Muscle of leg (tissue), 11 donors: Measurements from ENCODE around the gene POLE3. TPM values are rescaled to one million over a fixed set of nuclear protein-coding genes. Genes with fewer than 3 reads are reported as not detected.

ENCODE experiments used
- DNase-seq: peaks from one replicate; pipeline ENCODE4 v3.0.0; 2013
- H3K27ac ChIP-seq: one replicate; pipeline ENCODE4 v1.5.1; 2013; ENCODE audit warnings: mild to moderate bottlenecking, low read length, control low read depth
- H3K27me3 ChIP-seq: one replicate; pipeline ENCODE4 v1.6.1; 2013; ENCODE audit warnings: low read length; ENCODE audit not compliant: control insufficient read depth, insufficient read depth
- H3K36me3 ChIP-seq: one replicate; pipeline ENCODE4 v1.6.1; 2013; ENCODE audit warnings: low read length; ENCODE audit not compliant: control insufficient read depth, insufficient read depth
- H3K4me1 ChIP-seq: one replicate; pipeline ENCODE4 v1.6.1; 2013; ENCODE audit warnings: low read length; ENCODE audit not compliant: control insufficient read depth, insufficient read depth
- H3K4me3 ChIP-seq: one replicate; pipeline ENCODE4 v1.5.1; 2013; ENCODE audit warnings: low read length, control low read depth
- H3K9me3 ChIP-seq: replicated peaks from 2 replicates; pipeline ENCODE4 v1.6.1; 2013; ENCODE audit warnings: low read depth, low read length; ENCODE audit not compliant: control insufficient read depth
- WGBS: methylation state at CpG from one replicate; pipeline ENCODE4 v1.1.5; 2013; ENCODE audit warnings: missing lambda C conversion rate; ENCODE audit not compliant: insufficient coverage; 5-methylcytosine and 5-hydroxymethylcytosine counted together
- polyA plus RNA-seq, 8 donors: library from polyadenylated mRNA; unstranded; fragments of 120-200 nt; gene quantifications; one replicate each; pipeline versions ENCODE4 v1.2.1 to v1.2.3, GENCODE V29; 2013; ENCODE audit warnings: inconsistent platforms in 1 of 8, low replicate concordance in 1 of 8; ENCODE audit not compliant: insufficient read length in 8 of 8, insufficient read depth in 1 of 8
- total RNA-seq: library from RNA; stranded (reverse); fragments of 120-200 nt; gene quantifications from one replicate; pipeline ENCODE4 v1.2.4, GENCODE V29; 2013

Gene POLE3
- total and polyA plus RNA-seq, 9 donors, result 36.2 to 51.0 (median 47.5) TPM

DNA sequence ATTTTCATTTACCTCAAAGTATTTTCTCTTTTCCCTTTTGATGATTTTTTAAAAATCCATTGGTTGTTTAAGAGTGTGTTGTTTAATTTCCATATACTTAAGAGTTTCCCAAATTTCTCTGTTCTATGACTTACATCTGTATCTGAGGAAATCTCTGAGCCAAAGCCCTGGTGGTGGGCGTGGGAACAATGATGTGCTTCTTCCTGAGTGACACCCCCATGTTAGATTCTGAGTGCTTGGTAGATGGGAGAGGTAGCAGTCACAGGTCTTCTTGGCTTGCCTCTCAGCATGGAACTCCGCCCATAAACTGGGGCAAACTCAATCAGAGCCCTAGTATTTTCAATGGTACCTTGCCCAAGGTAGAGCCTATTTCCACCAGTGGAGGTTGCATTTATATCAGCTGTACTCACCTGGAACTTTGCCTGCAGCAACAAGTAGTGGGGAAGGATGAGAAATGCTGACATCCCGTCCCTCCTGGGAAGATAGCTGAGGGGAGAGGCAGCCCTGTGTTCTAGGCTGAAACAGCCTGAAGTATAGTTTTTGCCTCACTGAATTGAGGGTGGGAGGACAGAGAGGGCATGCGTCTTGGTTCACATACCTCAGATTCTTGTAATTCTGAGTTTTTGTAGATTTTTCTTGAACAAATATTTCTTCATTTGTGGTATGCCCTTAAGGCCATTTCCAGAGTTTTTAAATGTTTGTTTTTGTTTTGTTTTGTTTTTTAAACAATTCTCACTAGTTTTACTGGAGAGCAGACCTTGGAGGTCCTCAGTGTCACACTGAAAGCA is 26.4 kb upstream of the POLE3 start:
- Histone ChIP-seq H3K4me1 (no peaks in the 10 kb centered on the region), H3K27ac (no peak overlapping the region), H3K9me3 (no peaks in the 10 kb centered on the region), H3K4me3 (no peak overlapping the region), H3K36me3 (no peaks in the 10 kb centered on the region), H3K27me3 (no peaks in the 10 kb centered on the region)
- no peak for DNase-seq
- WGBS, result no CpG with 5 or more reads among the region's 4 CpGs

DNA sequence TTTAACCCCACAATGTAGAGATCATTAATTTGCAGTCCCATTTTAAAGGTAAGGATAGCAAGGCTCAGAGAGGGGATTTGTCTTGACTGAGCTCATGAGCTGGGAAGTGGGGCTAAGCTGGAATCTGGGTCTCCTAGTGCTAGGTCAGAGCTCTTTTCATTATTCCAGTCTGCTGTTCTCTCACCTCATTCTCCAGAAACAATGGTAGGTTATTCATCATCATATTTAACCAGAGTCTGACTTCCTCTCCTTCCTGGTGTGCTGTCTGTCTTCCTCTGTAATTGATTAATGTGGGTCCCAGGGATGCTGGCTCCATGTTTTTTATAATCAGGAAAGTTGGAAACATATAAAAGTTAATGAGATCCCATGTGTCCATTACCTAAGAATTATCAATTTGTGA is 20.7 kb upstream of the POLE3 start:
- H3K27me3 ChIP-seq, result no peaks in the 10 kb centered on the region
- H3K27ac ChIP-seq, result no peak overlapping the region
- H3K4me3 ChIP-seq, result no peak overlapping the region
- no peak for DNase-seq
- no peaks in the 10 kb centered on the region for H3K4me1 ChIP-seq
- no peaks in the 10 kb centered on the region for H3K36me3 ChIP-seq
- no peaks in the 10 kb centered on the region for H3K9me3 ChIP-seq

- peak; percentile 77 for DNase-seq
- H3K27me3 ChIP-seq, result no peaks in the 10 kb centered on the region
Observed at GRCh38 chr9:113428062-113428615, 17.7 kb upstream of the POLE3 start.

GRCh38 chr9:113427629-113428028 is 17.2 kb upstream of the POLE3 start:
- Histone ChIP-seq H3K4me1 (no peaks in the 10 kb centered on the region), H3K36me3 (no peaks in the 10 kb centered on the region), H3K9me3 (no peaks in the 10 kb centered on the region), H3K27ac (no peak overlapping the region), H3K27me3 (no peaks in the 10 kb centered on the region), H3K4me3 (no peak overlapping the region)
- WGBS, result 100% methylated on average over 1 of the region's 2 CpGs
- no peak for DNase-seq

More at GRCh38 chr9:113428062-113428615, 17.7 kb upstream of the POLE3 start:
- no peaks in the 10 kb centered on the region for H3K9me3 ChIP-seq
- no CpG with 5 or more reads among the region's 1 CpG for WGBS
- H3K27ac ChIP-seq, result no peak overlapping the region
- no peak overlapping the region for H3K4me3 ChIP-seq
- no peaks in the 10 kb centered on the region for H3K4me1 ChIP-seq
- H3K36me3 ChIP-seq, result no peaks in the 10 kb centered on the region

- no peak for DNase-seq
- WGBS, result no CpG with 5 or more reads among the region's 1 CpG
- H3K4me3 ChIP-seq, result no peak overlapping the region
- H3K27me3 ChIP-seq, result no peaks in the 10 kb centered on the region
- H3K36me3 ChIP-seq, result no peaks in the 10 kb centered on the region
- H3K9me3 ChIP-seq, result no peaks in the 10 kb centered on the region
- H3K4me1 ChIP-seq, result no peaks in the 10 kb centered on the region
- no peak overlapping the region for H3K27ac ChIP-seq
Observed at GRCh38 chr9:113426701-113427100, 16.2 kb upstream of the POLE3 start.

DNA sequence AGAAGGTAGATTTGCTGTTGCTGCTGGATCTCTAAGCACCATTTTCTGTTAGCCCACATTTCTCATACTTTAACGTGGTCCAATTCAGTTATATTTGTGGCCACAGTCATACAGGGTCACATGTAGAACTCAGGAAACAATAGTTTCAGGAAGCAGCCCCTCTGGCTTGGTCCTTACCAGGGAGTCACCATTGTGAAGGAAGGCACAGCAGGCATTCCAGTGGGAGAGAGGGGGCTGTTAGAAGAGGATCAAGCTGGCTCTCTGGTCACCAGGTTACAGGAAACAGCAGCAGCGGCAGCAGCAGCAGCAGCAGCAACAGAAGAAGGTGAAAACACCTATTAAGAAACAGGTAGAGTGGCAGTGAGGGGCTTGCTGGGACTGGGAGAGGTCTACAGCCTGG is 14.6 kb upstream of the POLE3 start:
- Histone ChIP-seq H3K27ac (no peak overlapping the region), H3K4me1 (no peaks in the 10 kb centered on the region), H3K4me3 (no peak overlapping the region), H3K27me3 (no peaks in the 10 kb centered on the region), H3K9me3 (no peaks in the 10 kb centered on the region), H3K36me3 (no peaks in the 10 kb centered on the region)
- DNase-seq, result no peak
- WGBS, result 34% methylated on average over 2 of the region's 2 CpGs

DNA sequence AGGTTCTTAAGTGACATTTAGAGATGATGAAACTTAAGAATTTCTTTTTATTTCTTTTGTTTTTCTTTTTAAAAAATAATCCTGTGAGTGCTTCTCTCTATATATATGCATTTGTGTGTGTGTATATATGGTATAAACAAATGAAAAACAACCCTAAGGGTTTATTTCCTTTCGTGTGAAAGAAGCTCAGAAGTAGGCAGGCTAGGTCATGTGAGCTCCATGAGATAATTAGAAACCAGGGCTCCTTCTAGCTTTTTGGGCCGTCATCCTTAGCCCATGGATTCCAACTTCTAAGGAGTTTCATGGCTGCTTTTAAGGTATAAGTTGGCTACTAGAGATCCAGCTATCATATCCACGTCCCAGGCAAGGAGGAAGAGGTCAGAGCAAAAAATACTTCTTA is 11.3 kb upstream of the POLE3 start:
- H3K27me3 ChIP-seq, result no peaks in the 10 kb centered on the region
- no peak for DNase-seq
- H3K27ac ChIP-seq, result no peak overlapping the region
- no CpG with 5 or more reads among the region's 3 CpGs for whole genome bisulfite sequencing
- H3K4me1 ChIP-seq, result no peaks in the 10 kb centered on the region
- no peak overlapping the region for H3K4me3 ChIP-seq
- no peaks in the 10 kb centered on the region for H3K9me3 ChIP-seq
- H3K36me3 ChIP-seq, result no peaks in the 10 kb centered on the region

- H3K4me3 ChIP-seq, result no peak overlapping the region
- no peaks in the 10 kb centered on the region for H3K36me3 ChIP-seq
- no peaks in the 10 kb centered on the region for H3K27me3 ChIP-seq
- no peaks in the 10 kb centered on the region for H3K4me1 ChIP-seq
- DNase-seq, result no peak
- H3K27ac ChIP-seq, result no peak overlapping the region
- WGBS, result 56% methylated on average over 3 of the region's 4 CpGs
- no peaks in the 10 kb centered on the region for H3K9me3 ChIP-seq
Observed at GRCh38 chr9:113417370-113417769, 6.9 kb upstream of the POLE3 start.

- peaks cover 6% of the 10 kb centered on the region for H3K4me1 ChIP-seq
- H3K27ac ChIP-seq, result peak overlapping the region; percentile 74
- H3K36me3 ChIP-seq, result no peaks in the 10 kb centered on the region
- peak; percentile 75 for DNase-seq
- no peaks in the 10 kb centered on the region for H3K9me3 ChIP-seq
- no peak overlapping the region for H3K4me3 ChIP-seq
- H3K27me3 ChIP-seq, result no peaks in the 10 kb centered on the region
- WGBS, result 32% methylated on average over 3 of the region's 3 CpGs
Observed at GRCh38 chr9:113416149-113416721, 5.8 kb upstream of the POLE3 start.

DNA sequence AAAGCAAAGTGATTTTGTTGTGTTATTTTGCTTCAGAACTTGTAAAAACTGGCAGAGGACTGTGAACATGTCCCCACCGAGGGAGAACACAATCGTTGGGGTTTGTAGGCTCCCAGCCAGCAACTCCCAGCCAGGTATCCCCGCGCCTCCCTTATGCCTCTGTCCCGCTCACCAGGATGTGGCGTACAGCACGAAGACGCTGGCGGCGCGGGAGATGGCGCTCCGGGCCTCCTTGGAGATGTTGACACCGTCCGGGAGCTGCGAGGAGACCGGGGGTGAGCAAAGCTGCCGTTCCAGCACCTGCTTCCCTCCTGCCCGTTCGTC is 630 bp downstream of the POLE3 start:
- WGBS, result 0% methylated on average over 20 of the region's 20 CpGs
- DNase-seq, result no peak
- H3K4me3 ChIP-seq, result peak overlapping the region; percentile 97

More for the DNA sequence above, 630 bp downstream of the POLE3 start:
- no peaks in the 10 kb centered on the region for H3K9me3 ChIP-seq
- H3K27ac ChIP-seq, result peak overlapping the region; percentile 97
- peaks cover 23% of the 10 kb centered on the region for H3K36me3 ChIP-seq
- H3K27me3 ChIP-seq, result no peaks in the 10 kb centered on the region
- peaks cover 14% of the 10 kb centered on the region for H3K4me1 ChIP-seq
